Activated CD4-positive, alpha-beta T cell treated with anti-CD3 and anti-CD28 coated beads, Interleukin-2, amount 10 ng/mL, durations not matched to agents 24 days and 14 days (primary cell): Measurements from ENCODE around the gene ANKRD27. TPM values are rescaled to one million over a fixed set of nuclear protein-coding genes. Genes with fewer than 3 reads are reported as not detected.
A peak's percentile ranks its signal among the peaks of the same experiment; 100 is the strongest.
"Not testable (repeated sequence)": the region's sequence is repeated elsewhere in the genome, so short reads cannot be mapped to it uniquely, and the experiment has no call there.

ENCODE experiments used
- DNase-seq: peaks from one replicate; pipeline ENCODE4 v3.0.0; 2022
- H3K27ac Mint-ChIP-seq: one replicate; pipeline ENCODE4 v1.8.0; 2022; ENCODE audit warnings: mild to moderate bottlenecking, mixed read lengths
- H3K27me3 Mint-ChIP-seq: one replicate; pipeline ENCODE4 v1.8.0; 2022; ENCODE audit warnings: mixed read lengths
- H3K36me3 Mint-ChIP-seq: one replicate; pipeline ENCODE4 v1.8.0; 2022; ENCODE audit warnings: low read depth, mild to moderate bottlenecking, mixed read lengths
- H3K4me1 Mint-ChIP-seq: one replicate; pipeline ENCODE4 v1.8.0; 2021; ENCODE audit warnings: mixed read lengths
- H3K4me3 Mint-ChIP-seq: one replicate; pipeline ENCODE4 v1.8.0; 2022; ENCODE audit warnings: mild to moderate bottlenecking, moderate library complexity, mixed read lengths
- H3K9me3 Mint-ChIP-seq: one replicate; pipeline ENCODE4 v1.8.0; 2021; ENCODE audit warnings: mixed read lengths
- intact Hi-C: fragments of 100-400 bp; cut with micrococcal nuclease; formaldehyde crosslinking; loops from one replicate; pipeline ENCODE4 v1.15.1; 2023
- total RNA-seq: library from RNA; stranded (reverse); gene quantifications from 2 replicates; pipeline ENCODE4 v1.2.3, GENCODE V29; 2022

ANKRD27 gene
- total RNA-seq, 1 donor from 2014 or later = 35.1 TPM

DNA sequence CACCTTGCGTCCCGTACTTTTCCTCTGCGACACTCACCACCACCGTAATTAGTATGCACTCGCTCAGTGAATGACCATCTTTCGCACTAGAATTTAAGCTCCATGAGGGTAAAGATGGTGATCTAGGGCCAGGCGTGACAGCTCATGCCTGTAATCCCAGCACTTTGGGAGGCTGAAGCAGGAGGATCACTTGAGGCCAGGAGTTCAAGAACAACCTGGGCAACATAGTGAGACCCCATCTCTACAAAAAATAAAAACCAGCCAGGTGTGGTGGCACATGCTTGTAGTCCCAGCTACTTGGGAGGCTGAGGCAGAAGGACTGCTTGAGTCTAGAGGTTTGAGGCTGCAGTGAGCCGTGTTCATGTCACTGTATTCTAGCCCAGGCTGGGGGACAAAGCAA is 18.6 kb downstream of the ANKRD27 start:
- intact Hi-C loops, H3K27ac Mint-ChIP-seq, H3K9me3 Mint-ChIP-seq, H3K4me3 Mint-ChIP-seq, H3K27me3 Mint-ChIP-seq, DNase-seq, H3K4me1 Mint-ChIP-seq: not testable (repeated sequence)
- peaks cover 13% of the 10 kb centered on the region for H3K36me3 Mint-ChIP-seq

- H3K27me3 Mint-ChIP-seq = no peaks in the 10 kb centered on the region
- H3K36me3 Mint-ChIP-seq = peaks cover 19% of the 10 kb centered on the region
- intact Hi-C loops = no loop called here
These were observed 21.4 kb downstream of the ANKRD27 start for GRCh38 chr19:32653599-32653915.

DNA sequence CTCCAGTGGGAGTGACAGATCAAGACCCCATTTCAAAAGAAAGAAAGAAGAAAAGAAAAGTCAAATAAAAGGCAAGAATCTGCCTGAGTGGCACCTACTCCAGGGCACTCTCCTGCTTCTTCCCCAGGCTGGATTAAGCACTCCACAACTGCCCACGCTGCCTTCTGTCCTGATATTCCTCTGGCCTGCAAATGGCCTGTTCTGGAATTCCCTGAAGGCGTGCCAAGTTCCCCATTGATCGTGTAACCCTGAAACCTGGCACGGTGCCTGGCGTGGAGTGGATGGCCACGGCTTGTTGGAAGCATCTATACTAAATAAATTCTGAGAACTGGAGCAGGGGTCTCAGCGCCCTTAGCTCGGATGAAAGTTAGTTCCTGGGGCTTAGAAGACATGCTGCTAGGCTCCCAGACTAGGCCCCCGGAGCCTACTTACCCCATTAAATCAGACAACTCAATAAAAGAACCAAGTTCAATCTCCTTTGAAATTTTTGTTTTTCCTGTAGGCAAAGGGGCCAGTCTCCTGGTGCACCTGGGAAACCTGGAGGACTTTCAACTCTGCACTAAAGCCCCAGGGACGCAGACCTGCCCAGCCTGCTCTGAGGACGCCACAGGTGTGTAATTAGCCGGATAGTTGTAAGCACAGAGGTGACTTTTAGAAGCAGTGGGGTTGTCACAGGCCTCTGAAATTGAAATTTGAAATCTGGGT is 21.9 kb downstream of the ANKRD27 start:
- intact Hi-C loops = no loop called here
- peaks cover 22% of the 10 kb centered on the region for H3K36me3 Mint-ChIP-seq
- no peak for DNase-seq
- H3K4me3 Mint-ChIP-seq = no peak overlapping the region
- no peaks in the 10 kb centered on the region for H3K4me1 Mint-ChIP-seq
- no peaks in the 10 kb centered on the region for H3K27me3 Mint-ChIP-seq
- no peaks in the 10 kb centered on the region for H3K9me3 Mint-ChIP-seq
- no peak overlapping the region for H3K27ac Mint-ChIP-seq

More at GRCh38 chr19:32653599-32653915, 21.4 kb downstream of the ANKRD27 start:
- no peak overlapping the region for H3K27ac Mint-ChIP-seq
- DNase-seq = no peak
- no peak overlapping the region for H3K4me3 Mint-ChIP-seq
- H3K9me3 Mint-ChIP-seq = no peaks in the 10 kb centered on the region
- no peaks in the 10 kb centered on the region for H3K4me1 Mint-ChIP-seq

DNA sequence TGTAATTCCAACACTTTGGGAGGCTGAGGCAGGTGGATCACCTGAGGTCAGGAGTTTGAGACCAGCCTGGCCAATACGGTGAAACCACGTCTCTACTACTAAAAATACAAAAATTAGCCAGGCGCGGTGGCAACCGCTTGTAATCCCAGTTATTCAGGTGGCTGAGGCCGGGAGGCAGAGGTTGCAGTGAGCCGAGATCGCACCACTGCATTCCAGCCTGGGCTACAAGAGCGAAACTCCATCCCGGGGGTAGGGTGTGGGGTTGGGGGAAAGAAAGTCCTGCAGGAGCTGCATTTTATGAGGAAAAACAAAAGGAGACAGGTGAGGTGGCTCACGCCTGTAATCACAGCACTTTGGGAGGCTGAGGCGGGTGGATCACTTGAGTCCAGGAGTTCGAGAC is 22.6 kb downstream of the ANKRD27 start:
- H3K9me3 Mint-ChIP-seq, H3K4me1 Mint-ChIP-seq, H3K27me3 Mint-ChIP-seq, H3K27ac Mint-ChIP-seq, H3K4me3 Mint-ChIP-seq, intact Hi-C loops, DNase-seq: not testable (repeated sequence)
- peaks cover 23% of the 10 kb centered on the region for H3K36me3 Mint-ChIP-seq

- peaks cover 27% of the 10 kb centered on the region for H3K36me3 Mint-ChIP-seq
These were observed 23.2 kb downstream of the ANKRD27 start for GRCh38 chr19:32651729-32652140.

GRCh38 chr19:32650671-32651070 is 24.3 kb downstream of the ANKRD27 start:
- no peak for DNase-seq
- Mint-ChIP-seq H3K9me3 (no peaks in the 10 kb centered on the region), H3K27ac (no peak overlapping the region), H3K36me3 (peaks cover 25% of the 10 kb centered on the region), H3K27me3 (no peaks in the 10 kb centered on the region), H3K4me3 (no peak overlapping the region), H3K4me1 (peaks cover 7% of the 10 kb centered on the region)
- intact Hi-C loops = no loop called here

More at GRCh38 chr19:32651729-32652140, 23.2 kb downstream of the ANKRD27 start:
- no peak for DNase-seq
- Mint-ChIP-seq H3K9me3 (no peaks in the 10 kb centered on the region), H3K27ac (no peak overlapping the region), H3K4me1 (peaks cover 5% of the 10 kb centered on the region), H3K27me3 (no peaks in the 10 kb centered on the region), H3K4me3 (no peak overlapping the region)
- intact Hi-C loops = no loop called here

DNA sequence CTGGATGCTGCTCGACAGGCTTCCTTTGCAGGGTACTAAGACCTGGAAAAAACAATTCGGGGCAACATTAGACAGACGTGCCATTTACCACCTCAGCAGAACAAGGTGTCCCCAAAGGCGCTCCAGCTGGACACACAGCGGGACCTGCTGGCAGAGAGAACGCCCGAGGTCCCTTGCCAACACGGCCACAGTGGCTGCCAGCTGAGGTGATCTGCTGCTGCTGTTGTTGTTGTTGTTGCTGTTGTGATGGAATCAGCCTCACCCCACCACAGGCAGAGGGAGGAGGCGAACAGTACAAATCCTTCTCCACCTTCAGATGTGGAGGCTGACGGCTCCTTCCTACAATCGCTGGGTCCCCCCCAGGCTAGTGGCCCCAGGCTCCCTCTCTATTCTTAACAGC is 25.2 kb downstream of the ANKRD27 start:
- peaks cover 7% of the 10 kb centered on the region for H3K4me1 Mint-ChIP-seq
- no peaks in the 10 kb centered on the region for H3K9me3 Mint-ChIP-seq
- no peak for DNase-seq
- H3K4me3 Mint-ChIP-seq = no peak overlapping the region
- H3K36me3 Mint-ChIP-seq = peaks cover 21% of the 10 kb centered on the region
- H3K27me3 Mint-ChIP-seq = no peaks in the 10 kb centered on the region
- no peak overlapping the region for H3K27ac Mint-ChIP-seq
- intact Hi-C loops = no loop called here

DNA sequence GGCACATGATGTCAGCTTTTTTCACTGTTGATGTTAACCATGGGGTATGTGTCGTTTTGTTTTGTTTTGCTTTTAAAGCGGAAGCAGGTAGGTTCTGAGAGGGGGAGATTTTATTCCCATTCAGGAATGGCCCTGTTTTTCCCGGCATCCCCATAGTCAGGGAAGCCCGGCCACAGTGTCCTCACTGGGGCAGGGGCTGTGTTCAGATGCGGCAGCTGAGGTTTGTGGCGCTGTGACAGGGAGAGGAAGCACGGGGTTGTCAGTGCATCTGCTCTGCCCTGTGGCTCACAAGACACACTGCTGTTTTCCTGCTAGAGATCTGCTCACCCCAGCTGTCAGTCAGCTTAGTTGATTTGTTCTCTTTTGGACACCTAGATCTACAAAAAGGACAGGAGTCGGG is 27.6 kb downstream of the ANKRD27 start:
- intact Hi-C loops = no loop called here
- Mint-ChIP-seq H3K4me1 (peaks cover 18% of the 10 kb centered on the region), H3K36me3 (peaks cover 37% of the 10 kb centered on the region), H3K27ac (no peak overlapping the region), H3K4me3 (no peak overlapping the region), H3K27me3 (no peaks in the 10 kb centered on the region), H3K9me3 (no peaks in the 10 kb centered on the region)
- DNase-seq = no peak

GRCh38 chr19:32646556-32646955 is 28.4 kb downstream of the ANKRD27 start:
- peaks cover 20% of the 10 kb centered on the region for H3K4me1 Mint-ChIP-seq
- H3K9me3 Mint-ChIP-seq = no peaks in the 10 kb centered on the region
- DNase-seq = no peak
- no peak overlapping the region for H3K4me3 Mint-ChIP-seq
- intact Hi-C loops = no loop called here
- no peaks in the 10 kb centered on the region for H3K27me3 Mint-ChIP-seq
- peaks cover 45% of the 10 kb centered on the region for H3K36me3 Mint-ChIP-seq
- peak overlapping the region; percentile 49 for H3K27ac Mint-ChIP-seq

DNA sequence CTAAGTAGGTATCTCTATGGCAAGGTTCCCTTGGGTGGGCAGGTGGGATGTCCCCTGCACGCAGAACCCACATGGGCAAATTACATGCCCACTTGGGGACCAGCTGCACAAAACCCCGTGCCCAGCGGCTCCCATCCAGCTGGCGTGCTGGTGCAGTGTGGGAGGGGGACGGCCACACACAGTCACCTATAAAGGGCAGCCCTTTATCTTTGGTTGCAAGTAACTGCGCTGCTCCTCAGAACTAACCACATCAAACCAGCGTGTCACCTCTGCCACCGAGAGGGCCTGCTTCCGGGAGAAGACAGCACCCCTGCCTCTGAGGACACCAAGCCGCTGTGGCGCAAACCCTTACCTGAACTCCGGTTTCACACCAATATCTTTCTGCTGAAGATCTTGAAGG is 32.2 kb downstream of the ANKRD27 start:
- peak overlapping the region; percentile 68 for H3K27ac Mint-ChIP-seq
- H3K9me3 Mint-ChIP-seq = no peaks in the 10 kb centered on the region

DNA sequence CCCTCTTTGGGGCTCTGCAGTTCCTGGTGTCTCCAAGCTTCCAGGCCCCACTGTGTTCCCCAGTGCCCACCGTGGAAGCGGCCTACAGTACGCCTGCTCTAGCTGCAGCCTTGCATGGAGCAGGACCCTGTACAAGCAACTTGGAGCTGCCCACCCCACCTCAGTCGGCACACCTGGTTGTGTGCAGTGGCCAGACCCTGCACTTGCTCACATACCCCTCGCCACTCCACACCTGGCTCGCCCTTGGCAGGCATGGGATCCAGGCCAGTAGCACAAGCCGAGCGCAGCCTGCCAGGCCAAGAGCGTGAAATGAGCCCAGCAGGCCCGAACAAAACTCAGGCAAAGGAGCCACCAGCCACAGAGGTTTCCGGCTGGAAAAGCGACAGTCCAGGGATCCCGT is 36.4 kb downstream of the ANKRD27 start:
- peaks cover 46% of the 10 kb centered on the region for H3K36me3 Mint-ChIP-seq
- no peaks in the 10 kb centered on the region for H3K27me3 Mint-ChIP-seq
- peaks cover 12% of the 10 kb centered on the region for H3K4me1 Mint-ChIP-seq
- no peak overlapping the region for H3K27ac Mint-ChIP-seq
- H3K9me3 Mint-ChIP-seq = no peaks in the 10 kb centered on the region
- no peak for DNase-seq
- intact Hi-C loops = no loop called here
- H3K4me3 Mint-ChIP-seq = no peak overlapping the region

More for the DNA sequence above, 32.2 kb downstream of the ANKRD27 start:
- peak; percentile 87 for DNase-seq
- peak overlapping the region; percentile 16 for H3K4me3 Mint-ChIP-seq
- intact Hi-C loops = no loop called here
- H3K27me3 Mint-ChIP-seq = no peaks in the 10 kb centered on the region
- peaks cover 56% of the 10 kb centered on the region for H3K36me3 Mint-ChIP-seq
- H3K4me1 Mint-ChIP-seq = peaks cover 20% of the 10 kb centered on the region

GRCh38 chr19:32637480-32637879 is 37.5 kb downstream of the ANKRD27 start:
- no peaks in the 10 kb centered on the region for H3K27me3 Mint-ChIP-seq
- intact Hi-C loops = no loop called here
- DNase-seq = no peak
- peaks cover 2% of the 10 kb centered on the region for H3K4me1 Mint-ChIP-seq
- H3K36me3 Mint-ChIP-seq = peaks cover 36% of the 10 kb centered on the region
- no peak overlapping the region for H3K27ac Mint-ChIP-seq
- no peaks in the 10 kb centered on the region for H3K9me3 Mint-ChIP-seq
- no peak overlapping the region for H3K4me3 Mint-ChIP-seq

- peaks cover 16% of the 10 kb centered on the region for H3K36me3 Mint-ChIP-seq
- H3K27ac Mint-ChIP-seq = no peak overlapping the region
- H3K9me3 Mint-ChIP-seq = no peaks in the 10 kb centered on the region
- intact Hi-C loops = no loop called here
- no peaks in the 10 kb centered on the region for H3K27me3 Mint-ChIP-seq
- no peak for DNase-seq
- no peaks in the 10 kb centered on the region for H3K4me1 Mint-ChIP-seq
- no peak overlapping the region for H3K4me3 Mint-ChIP-seq
These were observed 43.6 kb downstream of the ANKRD27 start for GRCh38 chr19:32631381-32631780.

GRCh38 chr19:32630338-32630737 is 44.6 kb downstream of the ANKRD27 start:
- H3K36me3 Mint-ChIP-seq = peaks cover 11% of the 10 kb centered on the region
- no peaks in the 10 kb centered on the region for H3K27me3 Mint-ChIP-seq
- DNase-seq = no peak
- intact Hi-C loops = no loop called here
- no peaks in the 10 kb centered on the region for H3K9me3 Mint-ChIP-seq
- no peaks in the 10 kb centered on the region for H3K4me1 Mint-ChIP-seq
- no peak overlapping the region for H3K27ac Mint-ChIP-seq
- H3K4me3 Mint-ChIP-seq = no peak overlapping the region

DNA sequence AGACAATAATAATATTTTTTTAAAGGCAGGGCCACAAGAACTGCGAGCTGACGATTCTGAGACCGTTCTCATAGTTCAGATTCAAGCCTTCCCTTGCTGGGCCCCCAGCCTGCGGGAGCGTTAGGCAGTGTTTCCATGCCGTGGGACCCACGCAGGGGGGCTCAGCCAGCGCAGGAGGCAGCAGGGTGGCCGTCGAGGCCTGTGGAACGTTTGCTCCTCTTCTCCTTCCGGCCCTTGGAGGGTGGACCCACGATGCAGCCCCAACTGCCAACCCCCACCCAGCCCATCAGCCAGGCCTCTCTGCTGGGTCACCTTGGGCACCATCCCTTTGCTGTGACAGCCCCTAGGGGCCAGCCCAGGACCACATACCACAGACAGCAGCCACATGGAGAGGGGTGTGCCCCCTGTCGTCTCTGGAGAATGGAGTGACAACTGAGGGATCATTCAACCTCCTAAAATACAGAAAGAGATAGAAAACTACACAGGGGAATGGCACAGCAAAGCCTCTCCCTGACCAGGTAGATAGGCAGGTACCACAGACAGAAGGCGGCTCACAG is 47.2 kb downstream of the ANKRD27 start:
- Mint-ChIP-seq H3K9me3 (no peaks in the 10 kb centered on the region), H3K27ac (no peak overlapping the region), H3K36me3 (peaks cover 21% of the 10 kb centered on the region), H3K27me3 (no peaks in the 10 kb centered on the region), H3K4me3 (no peak overlapping the region), H3K4me1 (no peaks in the 10 kb centered on the region)
- no peak for DNase-seq
- intact Hi-C loops = no loop called here
